ENCODE results near the gene BRD3OS. TPM values are rescaled to one million over a fixed set of nuclear protein-coding genes. Genes with fewer than 3 reads are reported as not detected.

BRD3OS gene
- total and polyA plus RNA-seq, 2 of the 13 experiments (the other 11 are each of a cell fraction or from before 2014, with no cell fraction given) = 4.9 to 5.7 TPM

DNA sequence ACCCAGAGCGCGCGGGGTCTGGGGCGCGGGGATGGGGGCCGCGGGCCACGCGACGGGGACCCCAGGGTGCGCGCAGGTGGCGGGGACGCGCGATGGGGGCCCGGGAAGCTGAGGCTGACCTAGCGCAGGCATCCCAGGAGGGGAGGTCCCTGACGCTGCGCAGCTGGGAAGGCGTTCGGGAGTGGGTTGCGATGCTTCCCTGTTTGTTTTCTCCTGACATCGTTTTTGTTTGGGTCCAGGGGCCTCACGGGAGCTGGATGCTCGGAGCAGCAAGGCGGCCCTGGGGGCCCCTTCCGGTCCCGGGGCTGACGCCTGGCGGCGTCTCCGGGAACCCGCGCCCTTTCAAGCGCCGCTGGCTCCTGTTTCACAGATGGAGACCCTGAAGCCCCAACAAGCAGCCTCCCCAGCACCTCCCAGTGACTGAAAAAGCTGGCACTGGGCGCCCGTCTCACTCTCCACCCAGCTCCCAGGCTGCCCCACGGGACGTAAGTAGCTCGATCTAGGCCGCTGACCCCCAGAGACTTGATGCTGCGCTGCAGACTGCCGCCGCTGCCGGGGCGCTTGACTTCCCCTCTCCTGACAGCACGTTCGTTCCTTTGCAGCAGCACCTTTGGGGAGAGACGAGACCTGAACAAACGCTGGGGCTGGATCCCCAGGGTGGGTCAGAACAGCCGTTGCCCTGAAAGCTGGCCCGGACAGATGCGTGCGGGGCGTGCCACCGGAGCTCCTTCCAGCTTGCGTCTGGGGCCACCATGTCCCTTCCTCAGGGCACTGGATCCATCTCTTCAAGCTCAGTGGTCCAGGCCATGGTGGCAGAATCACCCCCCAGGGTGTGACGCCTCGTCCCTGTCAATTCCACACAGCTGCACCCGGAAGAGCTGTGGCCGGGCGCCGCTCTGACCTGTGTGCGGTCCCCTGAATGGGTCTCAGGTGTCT lies 593 bp downstream of the BRD3OS start (continued):
- TF ChIP-seq GFI1 (CRISPR knock-in tag; IDR thresholded peaks at IDR 0.05; ENCODE audit: borderline replicate concordance) (no peak), ZNF564 (CRISPR knock-in tag; IDR thresholded peaks at IDR 0.05) (no peak), SOX5 (CRISPR knock-in tag; IDR thresholded peaks at IDR 0.05; ENCODE audit: borderline replicate concordance) (no peak), ZC3H13 (CRISPR knock-in tag; IDR thresholded peaks at IDR 0.05) (no peak), FOXA3 (CRISPR knock-in tag; IDR thresholded peaks at IDR 0.05) (no peak), PCBP1 (IDR thresholded peaks at IDR 0.05; ENCODE audit: borderline replicate concordance, low read depth, low read length) (no peak), CTCF (CRISPR knock-in tag; IDR thresholded peaks at IDR 0.05) (peak; percentile 35), CENPT (CRISPR knock-in tag; IDR thresholded peaks at IDR 0.05; ENCODE audit: low read depth) (no peak), ZBTB26 (CRISPR knock-in tag; IDR thresholded peaks at IDR 0.05; ENCODE audit: borderline replicate concordance) (no peak), ZNF17 (CRISPR knock-in tag; IDR thresholded peaks at IDR 0.05) (no peak), SALL1 (CRISPR knock-in tag; IDR thresholded peaks at IDR 0.05) (peak; percentile 4; the same call in 1 of the 2 replicates)
- TF ChIP-seq, protein P1, sequence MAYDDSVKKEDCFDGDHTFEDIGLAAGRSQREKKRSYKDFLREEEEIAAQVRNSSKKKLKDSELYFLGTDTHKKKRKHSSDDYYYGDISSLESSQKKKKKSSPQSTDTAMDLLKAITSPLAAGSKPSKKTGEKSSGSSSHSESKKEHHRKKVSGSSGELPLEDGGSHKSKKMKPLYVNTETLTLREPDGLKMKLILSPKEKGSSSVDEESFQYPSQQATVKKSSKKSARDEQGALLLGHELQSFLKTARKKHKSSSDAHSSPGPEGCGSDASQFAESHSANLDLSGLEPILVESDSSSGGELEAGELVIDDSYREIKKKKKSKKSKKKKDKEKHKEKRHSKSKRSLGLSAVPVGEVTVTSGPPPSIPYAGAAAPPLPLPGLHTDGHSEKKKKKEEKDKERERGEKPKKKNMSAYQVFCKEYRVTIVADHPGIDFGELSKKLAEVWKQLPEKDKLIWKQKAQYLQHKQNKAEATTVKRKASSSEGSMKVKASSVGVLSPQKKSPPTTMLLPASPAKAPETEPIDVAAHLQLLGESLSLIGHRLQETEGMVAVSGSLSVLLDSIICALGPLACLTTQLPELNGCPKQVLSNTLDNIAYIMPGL (CRISPR knock-in tag; IDR thresholded peaks at IDR 0.05; ENCODE audit: borderline replicate concordance in 1 of 2, low read depth in 1 of 2) = no peak; a peak in 1 of 4 replicates
- TF ChIP-seq, protein P2, sequence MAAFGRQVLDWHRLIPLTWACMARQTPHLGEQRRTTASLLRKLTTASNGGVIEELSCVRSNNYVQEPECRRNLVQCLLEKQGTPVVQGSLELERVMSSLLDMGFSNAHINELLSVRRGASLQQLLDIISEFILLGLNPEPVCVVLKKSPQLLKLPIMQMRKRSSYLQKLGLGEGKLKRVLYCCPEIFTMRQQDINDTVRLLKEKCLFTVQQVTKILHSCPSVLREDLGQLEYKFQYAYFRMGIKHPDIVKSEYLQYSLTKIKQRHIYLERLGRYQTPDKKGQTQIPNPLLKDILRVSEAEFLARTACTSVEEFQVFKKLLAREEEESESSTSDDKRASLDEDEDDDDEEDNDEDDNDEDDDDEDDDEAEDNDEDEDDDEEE (CRISPR knock-in tag; IDR thresholded peaks at IDR 0.05) = no peak
- TF ChIP-seq, protein P3, sequence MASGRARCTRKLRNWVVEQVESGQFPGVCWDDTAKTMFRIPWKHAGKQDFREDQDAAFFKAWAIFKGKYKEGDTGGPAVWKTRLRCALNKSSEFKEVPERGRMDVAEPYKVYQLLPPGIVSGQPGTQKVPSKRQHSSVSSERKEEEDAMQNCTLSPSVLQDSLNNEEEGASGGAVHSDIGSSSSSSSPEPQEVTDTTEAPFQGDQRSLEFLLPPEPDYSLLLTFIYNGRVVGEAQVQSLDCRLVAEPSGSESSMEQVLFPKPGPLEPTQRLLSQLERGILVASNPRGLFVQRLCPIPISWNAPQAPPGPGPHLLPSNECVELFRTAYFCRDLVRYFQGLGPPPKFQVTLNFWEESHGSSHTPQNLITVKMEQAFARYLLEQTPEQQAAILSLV (CRISPR knock-in tag; IDR thresholded peaks at IDR 0.05; ENCODE audit: borderline replicate concordance) = no peak
- TF ChIP-seq, protein P4, sequence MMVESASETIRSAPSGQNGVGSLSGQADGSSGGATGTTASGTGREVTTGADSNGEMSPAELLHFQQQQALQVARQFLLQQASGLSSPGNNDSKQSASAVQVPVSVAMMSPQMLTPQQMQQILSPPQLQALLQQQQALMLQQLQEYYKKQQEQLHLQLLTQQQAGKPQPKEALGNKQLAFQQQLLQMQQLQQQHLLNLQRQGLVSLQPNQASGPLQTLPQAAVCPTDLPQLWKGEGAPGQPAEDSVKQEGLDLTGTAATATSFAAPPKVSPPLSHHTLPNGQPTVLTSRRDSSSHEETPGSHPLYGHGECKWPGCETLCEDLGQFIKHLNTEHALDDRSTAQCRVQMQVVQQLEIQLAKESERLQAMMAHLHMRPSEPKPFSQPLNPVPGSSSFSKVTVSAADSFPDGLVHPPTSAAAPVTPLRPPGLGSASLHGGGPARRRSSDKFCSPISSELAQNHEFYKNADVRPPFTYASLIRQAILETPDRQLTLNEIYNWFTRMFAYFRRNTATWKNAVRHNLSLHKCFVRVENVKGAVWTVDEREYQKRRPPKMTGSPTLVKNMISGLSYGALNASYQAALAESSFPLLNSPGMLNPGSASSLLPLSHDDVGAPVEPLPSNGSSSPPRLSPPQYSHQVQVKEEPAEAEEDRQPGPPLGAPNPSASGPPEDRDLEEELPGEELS (CRISPR knock-in tag; IDR thresholded peaks at IDR 0.05) = peak; percentile 11; the same call in 1 of the 2 replicates
- TF ChIP-seq, protein P5, sequence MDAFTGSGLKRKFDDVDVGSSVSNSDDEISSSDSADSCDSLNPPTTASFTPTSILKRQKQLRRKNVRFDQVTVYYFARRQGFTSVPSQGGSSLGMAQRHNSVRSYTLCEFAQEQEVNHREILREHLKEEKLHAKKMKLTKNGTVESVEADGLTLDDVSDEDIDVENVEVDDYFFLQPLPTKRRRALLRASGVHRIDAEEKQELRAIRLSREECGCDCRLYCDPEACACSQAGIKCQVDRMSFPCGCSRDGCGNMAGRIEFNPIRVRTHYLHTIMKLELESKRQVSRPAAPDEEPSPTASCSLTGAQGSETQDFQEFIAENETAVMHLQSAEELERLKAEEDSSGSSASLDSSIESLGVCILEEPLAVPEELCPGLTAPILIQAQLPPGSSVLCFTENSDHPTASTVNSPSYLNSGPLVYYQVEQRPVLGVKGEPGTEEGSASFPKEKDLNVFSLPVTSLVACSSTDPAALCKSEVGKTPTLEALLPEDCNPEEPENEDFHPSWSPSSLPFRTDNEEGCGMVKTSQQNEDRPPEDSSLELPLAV (CRISPR knock-in tag; conservative IDR thresholded peaks at IDR 0.05; ENCODE audit: low read depth) = no peak
